Cerebellar cortex (tissue), 1 donor: ENCODE measurements around the gene SRD5A3.
"Not testable (repeated sequence)": the region's sequence is repeated elsewhere in the genome, so short reads cannot be mapped to it uniquely, and the experiment has no call there.

Source experiments
- DNase-seq: peaks from one replicate; pipeline ENCODE4 v3.0.0-alpha.2; 2015; ENCODE audit warnings: low spot score

SRD5A3 gene

DNA sequence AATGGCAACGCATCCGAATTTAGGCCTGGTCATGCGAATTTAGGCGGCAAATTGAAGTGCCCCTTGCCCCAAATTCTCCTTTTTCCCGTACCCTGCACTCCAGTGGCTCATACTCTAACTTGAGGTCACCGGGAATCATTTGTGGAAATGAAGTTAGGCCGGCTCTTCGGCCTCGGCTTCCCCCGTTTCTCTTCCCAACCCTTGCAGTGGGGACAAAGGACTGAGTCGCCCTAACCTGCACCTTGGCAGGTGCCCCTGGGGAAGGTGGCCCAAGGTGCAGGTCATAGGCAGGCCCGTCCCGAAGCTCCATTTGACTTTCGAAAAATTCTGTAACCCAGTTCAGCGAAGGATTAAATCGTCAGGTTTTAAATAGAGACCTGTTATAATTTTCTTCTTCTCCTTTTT lies 811 bp downstream of the SRD5A3 start:
- DNase-seq = no peak

DNA sequence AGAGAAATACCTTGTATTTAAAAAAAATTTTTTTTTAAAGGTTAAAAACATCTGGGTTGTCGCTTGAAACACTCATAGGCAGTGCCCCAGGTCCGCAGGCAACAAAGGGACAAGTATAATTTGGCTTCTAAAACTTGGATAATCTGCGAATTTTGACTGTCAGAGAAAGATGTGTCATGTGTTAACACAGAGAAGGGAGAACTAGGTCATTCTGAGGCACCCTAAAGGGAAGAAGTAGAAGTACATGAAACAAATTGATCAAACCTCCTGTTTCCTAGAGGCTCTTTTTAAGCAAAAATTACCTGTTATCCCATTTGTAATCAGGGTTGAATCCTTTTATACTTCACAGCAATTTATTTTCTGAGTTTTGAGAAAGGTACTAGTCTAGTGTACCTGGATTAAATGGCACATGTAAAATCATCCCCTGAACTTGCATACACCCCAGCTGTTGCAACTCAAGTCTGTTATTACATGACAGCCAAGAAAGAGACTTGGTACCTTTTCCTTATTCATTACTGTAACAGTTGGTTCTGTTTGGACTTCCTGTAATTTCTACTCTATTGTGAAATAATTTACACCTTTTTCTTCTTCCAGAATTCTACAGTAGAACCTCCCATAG lies 1.7 kb downstream of the SRD5A3 start:
- no peak for DNase-seq

DNA sequence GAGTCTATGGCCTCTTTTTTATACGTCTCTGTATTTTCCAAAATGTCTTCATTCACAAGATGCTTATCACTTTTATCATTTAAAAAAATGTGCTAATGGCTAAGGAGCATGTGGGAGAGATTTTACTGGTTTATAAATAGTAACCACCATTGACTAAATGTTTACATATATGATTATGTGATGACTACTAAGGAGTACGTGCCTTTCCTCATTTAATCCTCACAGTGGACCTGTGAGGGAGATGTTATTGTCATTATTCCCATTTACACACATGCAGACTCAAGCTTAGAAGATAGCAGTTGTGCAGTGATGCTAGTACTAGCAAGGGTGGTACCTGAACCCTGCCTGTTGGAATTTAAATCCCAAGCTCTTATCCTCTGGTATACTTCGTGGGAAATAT lies 2.4 kb downstream of the SRD5A3 start:
- no peak for DNase-seq

DNA sequence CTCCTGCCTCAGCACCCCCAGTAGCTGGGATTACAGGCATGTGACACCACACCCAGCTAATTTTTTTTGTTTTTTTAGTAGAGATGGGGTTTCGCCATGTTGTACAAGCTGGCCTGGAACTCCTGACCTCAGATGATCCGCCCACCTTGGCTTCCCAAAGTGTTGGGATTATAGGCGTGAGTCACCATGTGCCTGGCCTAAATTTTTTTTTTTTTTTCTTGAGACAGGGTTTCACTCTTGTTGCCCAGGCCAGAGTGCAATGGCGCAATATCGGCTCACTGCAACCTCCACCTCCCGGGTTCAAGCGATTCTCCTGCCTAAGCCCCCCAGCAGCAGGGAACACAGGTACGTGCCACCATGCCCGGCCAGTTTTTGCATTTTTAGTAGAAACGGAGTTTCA lies 4.8 kb downstream of the SRD5A3 start:
- not testable (repeated sequence) for DNase-seq

DNA sequence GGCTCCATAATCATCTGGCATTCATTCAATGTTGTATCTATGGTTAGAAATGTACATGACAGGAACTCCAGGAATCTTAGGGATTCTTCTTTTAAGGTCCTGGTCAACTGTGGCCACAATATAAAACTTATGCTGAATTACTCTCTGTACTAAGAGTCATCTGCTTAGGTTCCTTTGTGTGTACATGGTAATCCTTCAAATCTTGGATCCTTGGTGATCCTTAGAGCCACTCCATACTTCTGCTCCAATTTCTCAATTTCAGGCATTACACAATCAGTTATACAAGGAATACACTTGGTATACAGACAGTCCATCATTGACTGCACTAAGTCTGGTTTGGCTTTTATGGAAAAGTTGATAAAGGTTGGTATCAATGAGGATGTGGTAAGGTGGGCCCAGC lies 5.8 kb downstream of the SRD5A3 start:
- DNase-seq = no peak

DNA sequence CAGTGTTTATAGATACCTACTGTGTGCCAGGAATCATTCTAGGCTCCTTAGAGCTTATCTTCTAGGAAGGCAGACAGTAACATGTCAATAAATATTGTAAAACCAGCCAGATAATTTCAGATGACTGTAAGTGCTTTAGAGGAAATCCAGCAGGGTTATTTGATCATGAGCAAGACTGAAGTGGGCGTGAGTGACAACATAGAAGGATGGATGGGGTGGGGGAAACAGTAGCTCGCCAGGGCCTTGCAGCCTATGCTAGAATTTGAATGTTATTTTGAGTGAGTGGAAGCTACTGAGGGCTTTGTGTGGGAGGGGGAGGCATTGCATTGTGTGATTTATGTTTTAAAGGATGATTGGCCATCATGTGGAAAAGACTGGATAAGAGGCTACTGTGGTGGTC lies 6.7 kb downstream of the SRD5A3 start:
- no peak for DNase-seq

DNA sequence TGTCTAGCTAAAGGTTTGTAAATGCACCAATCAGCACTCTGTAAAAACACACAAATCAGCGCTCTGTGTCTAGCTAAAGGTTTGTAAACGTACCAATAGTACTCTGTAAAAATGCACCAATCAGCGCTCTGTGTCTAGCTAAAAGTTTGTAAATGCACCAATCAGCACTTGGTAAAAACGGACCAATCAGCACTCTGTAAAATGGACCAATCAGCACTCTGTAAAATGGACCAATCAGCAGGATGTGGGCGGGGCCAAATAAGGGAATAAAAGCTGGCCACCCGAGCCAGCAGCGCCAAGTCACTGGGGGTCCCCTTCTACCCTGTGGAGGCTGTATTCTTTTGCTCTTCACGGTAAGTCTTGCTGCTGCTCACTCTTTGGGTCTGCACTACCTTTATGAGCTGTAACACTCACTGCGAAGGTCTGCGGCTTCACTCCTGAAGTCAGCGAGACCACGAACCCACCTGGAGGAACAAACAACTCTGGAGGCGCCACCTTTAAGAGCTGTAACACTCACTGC lies 7.2 kb downstream of the SRD5A3 start:
- DNase-seq = not testable (repeated sequence)

DNA sequence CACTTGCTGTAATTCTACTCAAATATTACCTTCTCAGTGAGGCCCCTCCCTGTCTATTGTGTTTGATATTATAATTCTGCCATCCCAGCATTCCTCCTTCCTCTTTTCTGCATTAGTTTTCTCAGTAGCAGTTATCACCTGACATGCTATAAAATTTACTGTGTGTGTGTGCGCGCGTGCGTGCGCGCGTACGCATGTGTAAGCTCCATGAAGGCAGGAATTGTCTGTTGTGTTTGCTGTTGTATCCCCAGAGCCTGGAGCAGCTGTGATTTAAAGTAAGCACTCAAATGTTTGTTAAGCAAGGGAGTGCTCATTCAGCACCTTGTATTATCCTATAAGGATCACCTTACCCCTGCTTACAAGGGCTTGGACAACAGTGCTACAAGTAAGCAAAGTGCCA lies 8.6 kb downstream of the SRD5A3 start:
- DNase-seq = no peak

DNA sequence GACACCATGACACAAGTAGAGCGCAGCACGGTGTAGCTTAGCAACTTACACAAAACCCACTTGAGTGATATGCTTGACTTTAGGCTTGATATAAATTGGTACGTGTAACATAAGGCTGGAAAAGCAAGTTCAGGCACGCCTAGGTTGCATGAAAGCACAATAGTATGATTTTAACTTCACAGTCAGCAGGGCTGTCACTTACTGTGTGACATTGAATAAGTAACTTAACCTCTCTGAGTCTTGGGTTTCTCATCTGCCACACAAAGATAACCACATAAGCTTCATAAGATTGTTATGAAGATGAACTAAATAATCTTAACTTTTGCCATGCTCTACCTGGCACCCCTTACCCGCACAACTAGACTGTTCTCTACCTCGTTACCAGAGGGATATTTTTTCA lies 9.5 kb downstream of the SRD5A3 start:
- no peak for DNase-seq

DNA sequence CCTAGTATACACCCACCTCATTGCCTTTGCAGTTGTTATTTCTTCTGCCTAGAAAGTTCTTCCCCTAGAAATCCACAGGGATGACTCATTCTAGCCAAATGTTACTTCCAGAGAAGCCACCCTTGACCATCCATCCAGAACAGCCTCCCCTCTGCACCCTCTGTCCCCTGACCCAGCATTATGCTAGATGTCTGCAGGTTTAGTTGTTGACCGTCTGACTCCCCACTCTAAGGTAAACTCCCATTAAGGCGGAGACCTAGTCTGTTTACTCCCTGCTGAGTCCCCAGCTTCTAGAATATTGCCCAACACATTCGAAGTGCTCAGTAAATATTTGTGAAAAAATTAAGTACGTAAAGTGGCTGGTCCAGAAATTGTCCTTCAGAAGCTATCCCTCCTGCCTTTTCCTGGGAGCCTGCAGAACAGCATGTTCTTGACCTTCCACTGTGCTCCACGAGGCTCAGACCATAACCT lies 11.0 kb downstream of the SRD5A3 start:
- no peak for DNase-seq

DNA sequence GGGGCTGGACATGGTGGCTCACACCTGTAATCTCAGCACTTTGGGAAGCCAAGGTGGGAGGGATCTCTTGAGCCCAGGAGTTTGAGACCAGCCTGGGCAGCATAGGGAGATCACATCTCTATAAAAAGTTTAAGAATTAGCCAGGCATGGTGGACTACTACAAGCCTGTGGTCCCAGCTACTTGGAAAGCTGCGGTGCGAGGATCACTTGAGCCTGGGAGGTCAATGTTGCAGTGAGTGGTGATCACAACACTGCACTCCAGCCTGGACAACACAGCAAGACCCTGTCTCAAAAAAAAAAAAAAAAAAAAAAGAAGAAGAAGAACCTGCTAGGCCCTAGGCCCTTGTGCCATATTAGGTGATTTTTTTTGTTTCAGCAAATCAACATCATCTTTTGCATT lies 12.2 kb downstream of the SRD5A3 start:
- DNase-seq = no peak

DNA sequence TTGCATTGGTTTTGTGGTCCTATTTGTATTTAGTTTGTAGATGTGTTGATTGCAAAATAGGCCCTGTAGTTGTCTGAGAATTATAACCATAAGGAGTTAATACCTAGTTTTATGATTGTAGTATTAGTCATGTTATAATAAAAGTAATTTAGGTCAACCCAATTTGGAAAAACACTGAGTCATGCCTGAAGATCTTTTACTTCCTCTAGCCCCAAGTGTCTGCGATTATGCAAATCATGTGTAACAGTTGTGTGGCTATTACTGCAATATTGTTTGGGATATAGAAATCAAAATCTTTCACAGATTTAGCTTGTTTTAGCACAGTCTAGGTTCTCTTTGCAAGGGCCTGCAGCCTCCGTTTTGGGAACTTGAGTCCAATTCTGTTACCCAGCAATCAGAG lies 12.6 kb downstream of the SRD5A3 start:
- DNase-seq = no peak

DNA sequence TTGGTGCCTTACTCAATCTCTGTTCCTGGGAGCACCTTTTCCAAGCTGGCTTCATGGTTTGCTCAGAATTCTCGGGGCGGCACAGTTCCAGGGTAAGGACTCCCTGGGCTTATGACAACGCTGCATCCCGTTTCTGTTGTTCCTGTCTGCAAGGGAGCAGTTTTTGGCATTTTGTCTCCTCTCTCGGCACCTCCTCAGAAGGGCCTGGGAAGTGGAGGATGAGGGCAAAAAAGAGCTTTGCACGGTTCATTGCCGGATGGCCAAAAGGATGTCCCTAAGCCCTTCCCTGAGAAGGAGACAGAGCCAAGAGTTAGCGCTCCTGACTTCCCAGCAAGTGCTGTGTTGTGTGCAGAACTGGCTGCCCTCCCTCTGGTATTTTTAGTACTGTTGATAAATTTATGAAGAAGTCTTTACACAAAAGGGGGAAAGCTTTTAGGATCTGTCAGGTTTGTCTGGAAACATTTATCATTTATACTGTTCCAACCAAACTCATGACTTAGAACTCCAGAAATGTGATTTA lies 13.4 kb downstream of the SRD5A3 start:
- no peak for DNase-seq

DNA sequence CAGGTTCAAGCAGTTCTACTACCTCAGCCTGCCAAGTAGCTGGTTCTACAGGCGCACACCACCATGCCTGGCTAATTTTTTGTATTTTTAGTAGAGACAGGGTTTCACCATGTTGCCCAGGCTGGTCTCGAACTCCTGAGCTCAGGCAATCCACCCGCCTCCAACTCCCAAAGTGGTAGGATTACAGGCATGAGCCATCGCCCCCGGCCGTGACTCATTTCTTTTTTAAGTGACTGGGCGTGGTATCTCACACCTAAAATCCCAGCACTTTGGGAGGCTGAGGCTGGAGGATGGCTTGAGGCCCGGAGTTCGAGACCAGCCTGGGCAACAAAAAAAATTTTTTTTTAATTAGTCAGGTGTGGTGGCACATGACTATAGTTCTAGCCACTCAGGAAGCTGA lies 16.9 kb downstream of the SRD5A3 start:
- DNase-seq = not testable (repeated sequence)

DNA sequence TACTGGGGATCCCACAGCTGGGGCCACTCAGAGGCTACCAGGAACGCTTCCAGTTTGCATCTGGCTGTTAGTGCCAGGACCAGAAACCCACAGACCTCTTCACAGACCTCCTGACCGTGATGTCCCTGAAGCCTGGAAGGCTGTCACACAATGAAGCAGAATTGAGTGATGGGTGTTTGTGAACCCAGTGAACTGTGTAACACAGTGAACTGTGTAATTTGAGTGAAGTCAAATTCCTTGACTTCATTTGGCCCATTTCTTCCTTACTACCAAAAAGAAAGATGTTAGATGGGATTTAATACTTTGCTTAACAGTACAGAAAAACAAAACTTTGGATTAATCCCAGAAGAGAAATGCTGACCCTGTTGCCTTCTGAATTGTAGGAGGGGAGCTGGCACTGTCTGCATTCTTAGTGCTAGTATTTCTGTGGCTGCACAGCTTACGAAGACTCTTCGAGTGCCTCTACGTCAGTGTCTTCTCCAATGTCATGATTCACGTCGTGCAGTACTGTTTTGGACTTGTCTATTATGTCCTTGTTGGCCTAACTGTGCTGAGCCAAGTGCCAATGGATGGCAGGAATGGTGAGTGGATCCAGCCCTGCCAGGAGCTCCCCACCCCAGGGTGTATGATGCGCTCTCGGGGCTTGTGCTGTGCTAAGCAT lies 17.8 kb downstream of the SRD5A3 start:
- no peak for DNase-seq

DNA sequence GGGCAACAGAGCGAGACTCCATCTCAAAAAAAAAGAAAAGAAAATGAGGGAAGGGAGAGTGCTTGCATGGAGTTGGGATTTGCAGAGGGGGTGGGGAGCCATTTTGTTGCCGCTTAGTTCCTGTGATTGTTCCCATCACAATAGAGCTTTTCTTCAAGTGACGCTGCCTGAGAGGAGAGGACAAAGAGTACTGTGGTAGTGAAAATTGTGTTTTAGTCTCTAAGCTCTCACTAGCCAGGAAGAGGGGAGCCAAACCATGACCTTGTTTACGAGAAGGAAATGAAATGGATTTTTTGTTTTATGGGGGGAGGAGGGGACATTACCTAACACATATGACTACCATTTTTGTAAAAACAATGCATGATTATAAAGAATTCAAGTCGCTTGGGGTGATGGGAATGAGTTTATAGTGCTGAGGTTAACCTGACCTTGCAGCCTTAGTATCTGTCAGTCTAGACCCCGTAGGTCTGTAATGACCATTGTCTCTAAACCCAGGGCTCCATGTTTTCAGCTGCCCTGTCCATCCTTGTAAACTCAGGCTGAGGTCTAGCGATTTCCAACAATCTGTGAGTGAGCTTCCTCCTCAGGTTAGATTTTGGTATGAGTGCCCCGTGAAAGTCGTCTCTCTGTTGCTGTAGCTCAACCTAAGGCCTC lies 18.8 kb downstream of the SRD5A3 start:
- no peak for DNase-seq

DNA sequence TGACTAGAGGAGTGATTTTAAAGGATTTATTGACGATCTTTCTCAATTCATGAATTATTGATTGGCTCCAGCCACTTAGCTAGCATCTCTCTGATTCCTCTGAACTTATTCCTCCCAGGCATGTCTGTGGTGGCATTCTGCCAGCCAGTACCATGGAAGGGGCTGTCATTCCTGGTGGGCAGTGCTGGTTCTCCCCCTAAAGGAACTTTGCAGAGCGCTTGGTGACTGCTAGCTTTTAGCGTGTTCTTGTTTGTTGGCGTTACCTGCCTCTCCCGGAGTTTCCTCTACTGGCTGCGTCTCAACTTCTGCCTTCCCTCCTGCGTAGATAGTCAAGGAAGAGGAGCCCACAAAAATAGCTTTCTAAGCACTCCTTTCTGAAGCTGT lies 19.3 kb downstream of the SRD5A3 start:
- DNase-seq = no peak

DNA sequence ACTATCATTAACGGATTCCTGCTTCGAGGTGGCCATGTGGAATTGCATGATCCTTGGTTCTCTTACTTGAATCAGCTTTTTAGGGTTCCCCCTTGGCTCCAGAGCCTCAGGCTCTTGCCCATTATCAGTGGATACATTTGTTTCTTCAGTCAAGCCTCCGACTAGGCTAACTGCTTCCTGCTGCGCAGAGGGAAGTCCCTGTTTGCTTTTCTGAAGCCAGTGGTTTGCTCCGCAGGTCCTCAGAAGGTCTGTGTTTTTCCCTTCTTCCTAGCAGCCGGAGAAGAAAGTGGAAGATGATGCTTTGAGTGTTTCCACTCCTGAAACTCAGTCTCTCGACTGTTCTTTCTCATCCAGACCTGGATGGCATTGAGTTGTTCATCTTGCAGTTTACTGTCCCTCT lies 20.6 kb downstream of the SRD5A3 start:
- no peak for DNase-seq

DNA sequence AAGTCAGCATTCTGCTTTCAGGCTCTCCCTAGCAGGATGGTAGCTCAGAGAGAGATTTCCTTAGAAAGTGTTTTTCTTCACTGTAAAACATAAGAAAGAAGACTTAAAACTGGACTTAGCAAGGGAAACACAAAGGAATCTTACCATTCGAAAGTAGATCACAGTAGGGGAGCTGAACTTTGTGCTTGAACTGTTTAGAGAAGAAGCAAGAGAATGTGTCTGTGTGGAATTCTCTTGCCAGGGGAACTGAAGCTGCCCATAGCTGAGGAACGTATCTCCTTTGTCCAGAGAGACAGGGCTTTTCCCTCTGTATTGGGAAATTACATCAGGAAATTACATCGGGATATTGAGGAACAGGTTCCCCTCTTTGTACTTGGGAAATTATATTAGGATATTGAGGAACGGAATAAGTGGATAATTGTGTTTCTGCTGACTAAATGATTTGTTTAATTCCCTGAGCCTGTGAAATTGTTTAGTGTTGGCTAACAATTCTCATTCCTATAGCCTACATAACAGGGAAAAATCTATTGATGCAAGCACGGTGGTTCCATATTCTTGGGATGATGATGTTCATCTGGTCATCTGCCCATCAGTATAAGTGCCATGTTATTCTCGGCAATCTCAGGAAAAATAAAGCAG lies 21.2 kb downstream of the SRD5A3 start:
- no peak for DNase-seq

DNA sequence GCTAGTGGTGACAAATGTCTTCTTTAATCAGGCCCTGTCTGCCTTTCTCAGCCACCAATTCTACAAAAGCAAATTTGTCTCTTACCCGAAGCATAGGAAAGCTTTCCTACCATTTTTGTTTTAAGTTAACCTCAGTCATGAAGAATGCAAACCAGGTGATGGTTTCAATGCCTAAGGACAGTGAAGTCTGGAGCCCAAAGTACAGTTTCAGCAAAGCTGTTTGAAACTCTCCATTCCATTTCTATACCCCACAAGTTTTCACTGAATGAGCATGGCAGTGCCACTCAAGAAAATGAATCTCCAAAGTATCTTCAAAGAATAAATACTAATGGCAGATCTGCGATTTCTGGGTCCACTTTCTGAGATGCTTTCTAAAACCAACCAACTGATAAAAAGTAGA lies 23.9 kb downstream of the SRD5A3 start:
- no peak for DNase-seq

DNA sequence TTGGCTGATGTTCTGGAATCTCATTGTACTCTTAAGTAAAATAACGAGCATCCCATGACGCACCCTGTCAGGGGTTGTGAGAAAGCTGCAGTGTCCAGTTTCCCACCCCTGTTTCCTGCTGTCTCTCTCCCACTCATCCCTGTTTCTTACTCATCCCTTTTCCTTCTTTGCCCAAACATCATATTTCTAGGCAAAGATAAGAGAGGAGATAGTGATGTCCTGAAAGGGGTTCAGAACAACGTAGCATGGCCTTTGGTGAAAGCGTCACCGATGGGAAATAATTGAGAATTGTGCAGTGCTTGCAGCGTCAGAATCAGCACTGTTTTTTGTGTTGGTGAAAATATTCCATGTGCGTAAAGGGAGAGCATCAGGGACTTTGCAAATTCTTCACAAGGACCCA lies 26.2 kb downstream of the SRD5A3 start:
- no peak for DNase-seq

DNA sequence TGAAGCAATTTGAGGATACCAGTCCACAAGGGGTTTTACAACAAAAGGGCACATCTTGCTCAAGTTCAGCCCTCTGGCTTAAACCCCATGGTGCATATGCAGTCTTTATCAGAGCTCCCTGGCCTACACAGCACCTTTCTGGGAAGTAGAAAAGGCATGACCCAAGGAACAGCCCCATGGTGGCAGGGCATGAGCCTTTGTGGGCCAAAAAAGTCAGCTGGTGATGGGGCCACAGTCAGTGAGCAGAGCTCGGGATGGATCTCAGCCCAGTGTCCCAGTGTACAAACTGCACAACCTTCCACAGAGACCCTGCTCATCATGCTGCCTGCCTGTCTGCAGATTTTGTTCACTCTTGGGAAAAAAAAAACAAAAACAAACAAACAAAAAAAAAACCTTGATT lies 27.4 kb downstream of the SRD5A3 start:
- DNase-seq = no peak

DNA sequence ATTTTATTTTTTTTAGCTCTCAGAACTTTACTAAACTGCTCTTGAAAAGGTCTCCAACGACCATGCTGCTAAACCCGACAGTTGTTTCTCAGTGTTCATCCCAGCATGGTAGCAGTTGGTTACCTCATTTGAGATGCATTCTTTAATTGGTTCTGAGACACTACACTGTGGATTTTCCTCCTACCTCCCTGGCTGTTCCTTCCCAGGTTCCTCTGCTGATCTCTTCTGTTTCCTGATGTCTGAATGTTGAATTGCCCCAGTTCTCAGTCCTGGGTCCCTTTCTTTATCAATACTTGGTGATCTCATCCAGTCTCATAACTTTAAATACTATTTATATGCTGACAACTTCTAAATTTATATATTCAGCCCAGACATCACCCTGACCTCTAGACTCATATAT lies 30.7 kb downstream of the SRD5A3 start:
- no peak for DNase-seq
